ENCODE measurements around the gene ATP9B. TPM values are rescaled to one million over a fixed set of nuclear protein-coding genes. Genes with fewer than 3 reads are reported as not detected.

ATP9B gene
- polyA plus RNA-seq, 3 donors: 7.2 to 20.3 (median 14.0) TPM

DNA sequence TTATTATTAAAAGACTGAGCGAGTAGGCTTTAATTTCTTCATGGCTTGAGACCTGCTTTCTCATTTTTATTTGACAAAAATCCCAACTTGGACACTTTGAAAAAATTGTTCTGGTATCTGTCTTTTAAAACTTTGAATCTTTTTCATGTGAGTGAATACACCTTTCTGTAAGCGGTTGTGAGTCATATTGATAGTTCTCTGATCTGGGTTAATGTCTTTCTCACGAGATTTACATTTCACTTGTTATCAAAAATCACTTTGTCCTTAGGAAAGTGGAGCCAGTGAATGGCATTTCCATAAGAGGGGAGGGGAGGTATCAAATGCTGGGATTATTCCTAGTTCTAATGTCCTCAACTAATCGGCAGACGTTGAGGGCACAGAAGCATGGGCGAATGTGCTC is 36.3 kb downstream of the ATP9B start:
- TF ChIP-seq, protein P1, sequence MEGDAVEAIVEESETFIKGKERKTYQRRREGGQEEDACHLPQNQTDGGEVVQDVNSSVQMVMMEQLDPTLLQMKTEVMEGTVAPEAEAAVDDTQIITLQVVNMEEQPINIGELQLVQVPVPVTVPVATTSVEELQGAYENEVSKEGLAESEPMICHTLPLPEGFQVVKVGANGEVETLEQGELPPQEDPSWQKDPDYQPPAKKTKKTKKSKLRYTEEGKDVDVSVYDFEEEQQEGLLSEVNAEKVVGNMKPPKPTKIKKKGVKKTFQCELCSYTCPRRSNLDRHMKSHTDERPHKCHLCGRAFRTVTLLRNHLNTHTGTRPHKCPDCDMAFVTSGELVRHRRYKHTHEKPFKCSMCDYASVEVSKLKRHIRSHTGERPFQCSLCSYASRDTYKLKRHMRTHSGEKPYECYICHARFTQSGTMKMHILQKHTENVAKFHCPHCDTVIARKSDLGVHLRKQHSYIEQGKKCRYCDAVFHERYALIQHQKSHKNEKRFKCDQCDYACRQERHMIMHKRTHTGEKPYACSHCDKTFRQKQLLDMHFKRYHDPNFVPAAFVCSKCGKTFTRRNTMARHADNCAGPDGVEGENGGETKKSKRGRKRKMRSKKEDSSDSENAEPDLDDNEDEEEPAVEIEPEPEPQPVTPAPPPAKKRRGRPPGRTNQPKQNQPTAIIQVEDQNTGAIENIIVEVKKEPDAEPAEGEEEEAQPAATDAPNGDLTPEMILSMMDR (IDR thresholded peaks at IDR 0.05): no peak
- Mint-ChIP-seq H3K9me3 (peaks cover 0 to 10% (median 3%) of the 10 kb centered on the region in 7 donors), H3K27me3 (ENCODE audit: low read depth in 3 of 3) (no peaks in the 10 kb centered on the region), H3K36me3 (peaks cover 49 to 50% of the 10 kb centered on the region in 2 donors), H3K4me1 (peaks cover 12% of the 10 kb centered on the region), H3K27ac (no peak overlapping the region), H3K4me3 (no peak overlapping the region)
- Histone ChIP-seq H3K4me2 (replicated peaks; ENCODE audit: extremely low read depth, low read length, poor library complexity, severe bottlenecking) (no peak overlapping the region), H3K4me3 (replicated peaks in 1 of 3; ENCODE audit: low read depth in 2 of 3, low read length in 3 of 3) (no peak overlapping the region), H4K20me1 (ENCODE audit: insufficient read depth, low read length) (peaks cover 18% of the 10 kb centered on the region), H3K9ac (ENCODE audit: insufficient read depth, low read length, poor library complexity, severe bottlenecking) (no peak overlapping the region), H3K4me1 (ENCODE audit: control insufficient read depth in 1 of 2, insufficient read depth in 2 of 2, low read length in 2 of 2) (no peaks in the 10 kb centered on the region), H3K27me3 (ENCODE audit: control insufficient read depth in 2 of 2, insufficient read depth in 2 of 2, low read length in 2 of 2) (no peaks in the 10 kb centered on the region), H2AFZ (ENCODE audit: insufficient read depth, low read depth, low read length, poor library complexity, severe bottlenecking) (no peak overlapping the region), H3K36me3 (replicated peaks in 1 of 2; ENCODE audit: control insufficient read depth in 1 of 2, insufficient read depth in 2 of 2, low read length in 2 of 2) (peaks cover 0 to 22% of the 10 kb centered on the region in 2 donors), H3K9me3 (replicated peaks in 1 of 2; ENCODE audit: control insufficient read depth in 1 of 2, insufficient read depth in 1 of 2, low read length in 2 of 2) (no peaks in the 10 kb centered on the region), H3K27ac (ENCODE audit: low read depth in 1 of 2, low read length in 2 of 2) (no peak overlapping the region), H3K79me2 (ENCODE audit: insufficient read depth, low read length) (peaks cover 13% of the 10 kb centered on the region)
- intact Hi-C loops (cut with micrococcal nuclease): no loop called here
- no peak for DNase-seq
- WGBS (ENCODE audit: insufficient coverage): 95% methylated on average over 3 of the region's 6 CpGs

DNA sequence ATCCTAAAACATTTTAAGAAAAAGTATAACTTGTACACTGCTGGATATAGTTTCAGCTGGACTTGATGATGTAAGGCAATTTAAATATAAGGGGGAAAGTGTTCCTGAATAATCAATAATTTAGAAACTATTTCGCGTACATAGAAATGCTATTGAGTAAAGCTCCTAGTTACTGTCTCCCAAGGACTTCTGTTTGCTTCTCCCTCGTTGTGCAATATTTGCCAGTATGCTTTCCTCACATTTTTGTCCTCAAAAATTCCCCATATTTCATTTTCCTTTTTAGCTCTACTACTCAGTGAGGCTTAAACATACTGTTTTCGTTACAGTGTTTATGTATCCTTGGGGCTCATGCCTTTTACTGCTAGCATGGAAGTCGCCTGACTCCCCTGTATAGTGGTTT is 36.9 kb downstream of the ATP9B start:
- intact Hi-C loops (cut with micrococcal nuclease): no loop called here
- H3K79me2 ChIP-seq (ENCODE audit: insufficient read depth, low read length): peaks cover 13% of the 10 kb centered on the region
- DNase-seq: no peak
- Mint-ChIP-seq H3K27ac (peak overlapping the region in 1 of 7 donors; percentile 15), H3K4me3 (no peak overlapping the region), H3K27me3 (ENCODE audit: low read depth in 3 of 3) (no peaks in the 10 kb centered on the region), H3K4me1 (peaks cover 12% of the 10 kb centered on the region), H3K9me3 (peaks cover 0 to 8% (median 0%) of the 10 kb centered on the region in 7 donors), H3K36me3 (peaks cover 43 to 44% of the 10 kb centered on the region in 2 donors)
- peaks cover 0 to 18% of the 10 kb centered on the region in 2 donors for H3K36me3 ChIP-seq (replicated peaks in 1 of 2; ENCODE audit: control insufficient read depth in 1 of 2, insufficient read depth in 2 of 2, low read length in 2 of 2)
- H3K9me3 ChIP-seq (replicated peaks in 1 of 2; ENCODE audit: control insufficient read depth in 1 of 2, insufficient read depth in 1 of 2, low read length in 2 of 2): no peaks in the 10 kb centered on the region
- no peak overlapping the region for H3K4me2 ChIP-seq (replicated peaks; ENCODE audit: extremely low read depth, low read length, poor library complexity, severe bottlenecking)
- H2AFZ ChIP-seq (ENCODE audit: insufficient read depth, low read depth, low read length, poor library complexity, severe bottlenecking): no peak overlapping the region
- no peak overlapping the region for H3K9ac ChIP-seq (ENCODE audit: insufficient read depth, low read length, poor library complexity, severe bottlenecking)
- H3K27ac ChIP-seq (ENCODE audit: low read depth in 1 of 2, low read length in 2 of 2): no peak overlapping the region
- H3K4me3 ChIP-seq (replicated peaks in 1 of 3; ENCODE audit: low read depth in 2 of 3, low read length in 3 of 3): no peak overlapping the region
- TF ChIP-seq, protein P1 (IDR thresholded peaks at IDR 0.05): no peak
- H3K27me3 ChIP-seq (ENCODE audit: control insufficient read depth in 2 of 2, insufficient read depth in 2 of 2, low read length in 2 of 2): no peaks in the 10 kb centered on the region
- peaks cover 18% of the 10 kb centered on the region for H4K20me1 ChIP-seq (ENCODE audit: insufficient read depth, low read length)
- H3K4me1 ChIP-seq (ENCODE audit: control insufficient read depth in 1 of 2, insufficient read depth in 2 of 2, low read length in 2 of 2): no peaks in the 10 kb centered on the region
- 50% methylated on average over 2 of the region's 5 CpGs for WGBS (ENCODE audit: insufficient coverage)

Measured in CD14-positive monocyte (primary cell).